HG03439 (cell line): ENCODE measurements around the gene ASB8.

ENCODE experiments used
- ATAC-seq: cut with Tn5 transposase; IDR thresholded peaks from one replicate; pipeline ENCODE4 v1.9.1; 2021; ENCODE audit warnings: mild to moderate bottlenecking, moderate library complexity; ENCODE audit not compliant: unreplicated experiment

Gene ASB8

DNA sequence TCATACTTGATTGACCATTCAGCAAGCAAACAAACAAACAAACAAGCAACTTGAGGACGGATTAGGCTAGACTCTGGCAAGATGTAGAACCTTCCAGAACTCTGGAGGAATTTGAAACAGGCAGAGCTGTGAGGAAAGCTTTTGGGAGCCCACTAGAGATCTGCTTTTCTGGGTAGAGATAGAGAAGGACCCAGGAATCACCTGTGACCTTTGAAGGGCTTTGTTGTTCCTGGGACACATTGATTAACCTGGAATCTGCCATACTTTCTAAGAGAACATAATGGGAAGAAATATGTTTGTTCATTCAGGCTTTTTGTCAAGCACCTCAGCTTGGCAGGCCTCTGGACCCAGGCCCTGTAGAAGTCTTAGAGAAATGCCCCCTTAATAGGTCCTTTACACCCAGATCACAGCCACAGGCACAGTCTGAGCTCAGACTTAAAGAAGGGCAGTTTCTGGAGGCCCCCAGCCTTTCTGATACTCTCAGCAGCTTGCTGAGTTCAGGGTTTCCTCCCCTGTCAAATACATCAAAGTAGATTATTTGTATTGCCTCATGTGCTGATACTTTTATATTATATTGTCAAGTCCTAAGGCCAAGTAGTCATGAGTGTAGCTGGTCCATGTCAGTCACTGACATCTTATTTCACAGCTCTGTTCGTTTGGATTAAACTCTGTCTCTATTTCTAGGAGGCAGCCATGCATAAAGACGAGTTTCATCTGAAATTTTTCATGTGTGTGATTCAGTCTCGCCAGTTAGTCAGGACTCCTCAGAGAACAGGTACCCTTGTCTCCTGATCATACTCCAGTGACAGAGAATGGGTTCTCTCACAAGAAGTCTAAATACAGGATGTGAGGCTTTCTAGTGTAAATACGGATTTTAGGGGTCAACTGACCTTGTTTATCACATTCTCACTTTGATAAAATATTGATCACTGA, 50.4 kb downstream of the ASB8 start:
- peak; percentile 9 for ATAC-seq

DNA sequence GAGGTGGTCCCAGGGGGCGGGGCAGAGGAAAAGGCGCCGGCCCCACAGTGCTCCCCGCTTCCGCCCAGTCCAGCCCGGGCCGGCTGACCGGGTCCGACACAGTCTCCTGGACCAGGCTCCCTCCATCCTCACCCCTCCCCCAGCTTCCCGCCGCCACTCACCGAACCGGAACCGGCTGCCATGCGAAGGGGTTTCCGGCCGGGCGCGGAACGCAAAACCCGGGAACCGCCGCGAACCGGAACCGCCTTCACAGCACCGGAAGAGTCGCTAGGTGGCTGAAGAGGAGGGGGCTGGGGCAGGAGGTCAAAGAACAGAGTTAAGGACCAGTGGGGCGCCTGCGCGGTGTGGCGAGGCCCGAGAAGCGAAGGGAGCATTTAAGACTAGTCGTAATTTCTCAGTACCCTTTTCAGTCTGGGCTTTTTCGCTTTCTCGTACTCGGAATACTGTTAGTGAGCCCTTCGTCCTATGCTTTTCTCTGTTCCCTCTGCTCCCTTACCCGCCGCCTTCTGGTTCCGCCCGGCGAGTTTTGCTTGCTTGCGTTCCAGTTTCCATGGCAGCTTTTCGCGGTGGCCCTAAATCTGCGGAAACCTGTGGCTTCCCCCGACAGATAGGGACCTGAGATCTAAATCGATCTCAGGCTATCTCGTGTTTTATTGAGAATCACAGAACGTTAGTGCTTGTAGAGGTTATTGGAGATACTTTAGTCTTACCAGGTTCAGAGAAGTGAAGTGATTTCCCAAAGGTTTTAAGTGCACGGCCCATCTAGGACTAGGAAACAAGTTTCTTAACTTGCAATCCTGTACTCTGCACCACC, 51.2 kb downstream of the ASB8 start, which contains the start of gene SENP1:
TSS of gene SENP1 (minus strand) at position 213 of the 814 bp plus-strand sequence. CDS start 4,607 bp downstream, outside the sequence.
- ATAC-seq = peak; percentile 60

DNA sequence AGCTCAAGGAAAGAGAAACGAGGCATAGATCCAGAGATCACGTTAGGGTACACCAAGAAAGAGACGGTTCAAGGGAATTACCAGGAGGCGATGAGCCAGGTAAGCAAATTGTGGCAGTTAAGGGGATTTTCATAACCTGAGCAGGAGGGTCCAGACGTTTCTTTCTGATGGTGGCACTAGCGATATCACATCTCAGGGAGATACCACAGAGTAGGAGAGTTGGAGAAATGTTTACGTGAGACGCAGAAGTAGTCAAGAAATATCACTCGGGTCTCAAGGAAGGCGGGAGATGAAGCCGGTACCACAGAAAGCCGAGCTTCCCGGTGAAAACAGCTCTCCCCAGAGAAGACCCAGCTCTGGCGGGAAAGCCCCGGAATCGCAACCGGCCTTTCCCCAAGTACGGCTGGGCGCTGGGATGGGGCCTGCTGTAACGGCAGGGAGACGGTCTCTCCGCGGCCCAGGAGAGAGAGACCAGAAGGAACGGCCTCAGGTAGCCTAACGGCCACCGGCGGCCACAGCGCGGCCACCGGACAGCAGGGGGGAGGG, 51.9 kb downstream of the ASB8 start:
- peak; percentile 35 for ATAC-seq

DNA sequence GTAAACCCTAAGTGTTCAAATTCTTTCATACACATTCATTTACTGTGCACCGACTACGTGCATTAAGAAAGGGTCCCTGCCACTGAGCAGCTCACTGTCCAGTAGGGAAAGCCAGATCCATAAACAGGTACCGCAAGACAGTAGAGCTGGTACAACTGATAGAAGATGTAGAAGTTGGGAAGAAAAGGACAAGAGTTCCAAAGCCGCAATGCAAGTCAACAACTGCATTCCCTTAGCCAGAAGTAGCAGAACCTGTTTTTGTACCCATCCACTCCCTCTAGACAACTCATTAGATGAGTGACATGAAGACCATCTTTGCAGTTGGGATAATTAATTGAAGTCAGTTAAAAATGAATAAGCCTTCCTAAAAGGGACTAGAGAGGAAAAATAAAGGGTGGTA, 52.8 kb downstream of the ASB8 start:
- no peak for ATAC-seq
